GM08714 (cell line): Measurements from ENCODE around the gene ATP5PO.

Experiments used
- H3K4me3 ChIP-seq: fragments of 200-500 bp; sonication (Bioruptor generic); 2 replicates; pipeline ENCODE4 v1.5.1; 2014; ENCODE audit warnings: mild to moderate bottlenecking, low read length, inconsistent platforms
- ZNF274 ChIP-seq: IDR thresholded peaks from 2 replicates; pipeline ENCODE4 v1.6.1; 2012; ENCODE audit warnings: mild to moderate bottlenecking, low read depth, low read length

The ATP5PO gene

GRCh38 chr21:33948096-33948950 lies 32.7 kb upstream of the ATP5PO start:
- no peak for TF ChIP-seq ZNF274
- H3K4me3 ChIP-seq, result no peak overlapping the region; the same call in 1 of the 2 replicates

GRCh38 chr21:33947451-33948095 lies 32.0 kb upstream of the ATP5PO start:
- no peak for TF ChIP-seq ZNF274
- H3K4me3 ChIP-seq, result no peak overlapping the region; the same call in 1 of the 2 replicates

GRCh38 chr21:33945652-33946270 lies 30.2 kb upstream of the ATP5PO start:
- no peak overlapping the region for H3K4me3 ChIP-seq
- TF ChIP-seq ZNF274, result no peak

- no peak overlapping the region for H3K4me3 ChIP-seq
- no peak for TF ChIP-seq ZNF274
These were observed 28.7 kb upstream of the ATP5PO start for GRCh38 chr21:33944185-33944763.

GRCh38 chr21:33943293-33943692 lies 27.7 kb upstream of the ATP5PO start:
- TF ChIP-seq ZNF274, result no peak

GRCh38 chr21:33942426-33942825 lies 26.8 kb upstream of the ATP5PO start:
- TF ChIP-seq ZNF274, result no peak
- H3K4me3 ChIP-seq, result no peak overlapping the region

More at GRCh38 chr21:33943293-33943692, 27.7 kb upstream of the ATP5PO start:
- H3K4me3 ChIP-seq, result no peak overlapping the region

- no peak for TF ChIP-seq ZNF274
- H3K4me3 ChIP-seq, result no peak overlapping the region
These were observed 25.3 kb upstream of the ATP5PO start for GRCh38 chr21:33940881-33941245.

- no peak for TF ChIP-seq ZNF274
- no peak overlapping the region for H3K4me3 ChIP-seq
These were observed 24.7 kb upstream of the ATP5PO start for GRCh38 chr21:33940164-33940880.

GRCh38 chr21:33939226-33939625 lies 23.6 kb upstream of the ATP5PO start:
- no peak overlapping the region for H3K4me3 ChIP-seq
- no peak for TF ChIP-seq ZNF274

GRCh38 chr21:33938381-33938780 lies 22.8 kb upstream of the ATP5PO start:
- no peak overlapping the region for H3K4me3 ChIP-seq
- no peak for TF ChIP-seq ZNF274

- TF ChIP-seq ZNF274, result no peak
- no peak overlapping the region for H3K4me3 ChIP-seq
These were observed 22.3 kb upstream of the ATP5PO start for GRCh38 chr21:33937931-33938339.

GRCh38 chr21:33937146-33937545 lies 21.5 kb upstream of the ATP5PO start:
- H3K4me3 ChIP-seq, result no peak overlapping the region
- TF ChIP-seq ZNF274, result no peak

GRCh38 chr21:33936301-33937038 lies 20.9 kb upstream of the ATP5PO start:
- TF ChIP-seq ZNF274, result no peak
- H3K4me3 ChIP-seq, result no peak overlapping the region
